GM23338 (cell line): ENCODE results near the gene ATG9A.

ENCODE experiments used
- CTCF ChIP-seq, 2 experiments: fragments of 200-600 bp in 1 of 2; sonication (generic) in 1 of 2; conservative IDR thresholded peaks; 2 replicates each; pipeline versions ENCODE4 v1.5.1 to v1.6.1; 2016 to 2017; ENCODE audit warnings: antibody characterized with exemption in 2 of 2, low read depth in 2 of 2, mild to moderate bottlenecking in 2 of 2, moderate library complexity in 1 of 2
- EZH2 ChIP-seq: fragments of 200-600 bp; sonication (generic); IDR thresholded peaks from one replicate; pipeline ENCODE4 v1.8.0; 2017; ENCODE audit warnings: antibody characterized with exemption, mild to moderate bottlenecking, low read depth; ENCODE audit not compliant: unreplicated experiment
- EZH2phosphoT487 ChIP-seq: fragments of 200-600 bp; sonication (generic); IDR thresholded peaks from one replicate; pipeline ENCODE4 v1.8.1; 2018; ENCODE audit warnings: antibody characterized with exemption; ENCODE audit not compliant: unreplicated experiment
- POLR2AphosphoS5 ChIP-seq: IDR thresholded peaks from 2 replicates; pipeline ENCODE4 v1.6.1; 2016; ENCODE audit warnings: antibody characterized with exemption, low read depth
- TF ChIP-seq, protein P1 (sequence below): fragments of 250-450 bp; sonication (Bioruptor Pico); IDR thresholded peaks from 2 replicates; pipeline ENCODE4 v1.5.0; 2020; ENCODE audit warnings: mild to moderate bottlenecking, moderate library complexity

DNA sequence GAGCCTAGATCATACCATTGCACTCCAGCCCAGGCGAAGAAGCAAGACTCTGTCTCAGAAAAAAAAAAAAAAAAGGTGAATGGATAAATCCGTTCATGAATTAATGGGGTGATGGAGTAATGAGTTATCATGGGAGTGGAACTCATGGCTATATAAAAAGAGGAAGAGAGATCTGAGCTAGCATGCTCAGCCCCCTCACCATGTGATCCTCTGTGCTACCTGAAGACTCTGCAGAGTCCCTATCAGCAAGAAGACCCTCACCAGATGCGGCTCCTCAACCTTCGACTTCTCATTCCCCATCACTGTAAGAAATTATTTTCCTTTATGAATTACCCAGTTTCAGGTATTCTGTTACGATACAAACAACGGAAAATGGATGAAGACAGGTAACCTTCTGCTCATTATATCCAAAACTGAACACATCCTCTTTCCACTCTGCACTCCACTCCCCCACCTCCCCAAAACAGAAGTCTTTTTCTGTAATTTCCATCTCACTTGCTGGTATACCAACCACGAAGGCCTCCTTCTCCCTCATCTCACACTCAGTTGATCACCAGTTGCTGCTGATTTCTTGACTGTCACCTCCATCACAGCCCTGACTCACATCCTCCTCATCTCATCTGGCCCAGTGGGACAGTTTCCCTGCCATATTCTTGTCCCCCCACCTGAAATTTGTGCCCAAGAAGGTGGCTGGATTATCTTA, 42.5 kb downstream of the ATG9A start:
- no peak for TF ChIP-seq EZH2phosphoT487
- TF ChIP-seq CTCF (conservative IDR thresholded peaks at IDR 0.05; ENCODE audit: low read depth in 2 of 2): no peak
- no peak for TF ChIP-seq EZH2
- TF ChIP-seq POLR2AphosphoS5: no peak
- TF ChIP-seq, protein P1, sequence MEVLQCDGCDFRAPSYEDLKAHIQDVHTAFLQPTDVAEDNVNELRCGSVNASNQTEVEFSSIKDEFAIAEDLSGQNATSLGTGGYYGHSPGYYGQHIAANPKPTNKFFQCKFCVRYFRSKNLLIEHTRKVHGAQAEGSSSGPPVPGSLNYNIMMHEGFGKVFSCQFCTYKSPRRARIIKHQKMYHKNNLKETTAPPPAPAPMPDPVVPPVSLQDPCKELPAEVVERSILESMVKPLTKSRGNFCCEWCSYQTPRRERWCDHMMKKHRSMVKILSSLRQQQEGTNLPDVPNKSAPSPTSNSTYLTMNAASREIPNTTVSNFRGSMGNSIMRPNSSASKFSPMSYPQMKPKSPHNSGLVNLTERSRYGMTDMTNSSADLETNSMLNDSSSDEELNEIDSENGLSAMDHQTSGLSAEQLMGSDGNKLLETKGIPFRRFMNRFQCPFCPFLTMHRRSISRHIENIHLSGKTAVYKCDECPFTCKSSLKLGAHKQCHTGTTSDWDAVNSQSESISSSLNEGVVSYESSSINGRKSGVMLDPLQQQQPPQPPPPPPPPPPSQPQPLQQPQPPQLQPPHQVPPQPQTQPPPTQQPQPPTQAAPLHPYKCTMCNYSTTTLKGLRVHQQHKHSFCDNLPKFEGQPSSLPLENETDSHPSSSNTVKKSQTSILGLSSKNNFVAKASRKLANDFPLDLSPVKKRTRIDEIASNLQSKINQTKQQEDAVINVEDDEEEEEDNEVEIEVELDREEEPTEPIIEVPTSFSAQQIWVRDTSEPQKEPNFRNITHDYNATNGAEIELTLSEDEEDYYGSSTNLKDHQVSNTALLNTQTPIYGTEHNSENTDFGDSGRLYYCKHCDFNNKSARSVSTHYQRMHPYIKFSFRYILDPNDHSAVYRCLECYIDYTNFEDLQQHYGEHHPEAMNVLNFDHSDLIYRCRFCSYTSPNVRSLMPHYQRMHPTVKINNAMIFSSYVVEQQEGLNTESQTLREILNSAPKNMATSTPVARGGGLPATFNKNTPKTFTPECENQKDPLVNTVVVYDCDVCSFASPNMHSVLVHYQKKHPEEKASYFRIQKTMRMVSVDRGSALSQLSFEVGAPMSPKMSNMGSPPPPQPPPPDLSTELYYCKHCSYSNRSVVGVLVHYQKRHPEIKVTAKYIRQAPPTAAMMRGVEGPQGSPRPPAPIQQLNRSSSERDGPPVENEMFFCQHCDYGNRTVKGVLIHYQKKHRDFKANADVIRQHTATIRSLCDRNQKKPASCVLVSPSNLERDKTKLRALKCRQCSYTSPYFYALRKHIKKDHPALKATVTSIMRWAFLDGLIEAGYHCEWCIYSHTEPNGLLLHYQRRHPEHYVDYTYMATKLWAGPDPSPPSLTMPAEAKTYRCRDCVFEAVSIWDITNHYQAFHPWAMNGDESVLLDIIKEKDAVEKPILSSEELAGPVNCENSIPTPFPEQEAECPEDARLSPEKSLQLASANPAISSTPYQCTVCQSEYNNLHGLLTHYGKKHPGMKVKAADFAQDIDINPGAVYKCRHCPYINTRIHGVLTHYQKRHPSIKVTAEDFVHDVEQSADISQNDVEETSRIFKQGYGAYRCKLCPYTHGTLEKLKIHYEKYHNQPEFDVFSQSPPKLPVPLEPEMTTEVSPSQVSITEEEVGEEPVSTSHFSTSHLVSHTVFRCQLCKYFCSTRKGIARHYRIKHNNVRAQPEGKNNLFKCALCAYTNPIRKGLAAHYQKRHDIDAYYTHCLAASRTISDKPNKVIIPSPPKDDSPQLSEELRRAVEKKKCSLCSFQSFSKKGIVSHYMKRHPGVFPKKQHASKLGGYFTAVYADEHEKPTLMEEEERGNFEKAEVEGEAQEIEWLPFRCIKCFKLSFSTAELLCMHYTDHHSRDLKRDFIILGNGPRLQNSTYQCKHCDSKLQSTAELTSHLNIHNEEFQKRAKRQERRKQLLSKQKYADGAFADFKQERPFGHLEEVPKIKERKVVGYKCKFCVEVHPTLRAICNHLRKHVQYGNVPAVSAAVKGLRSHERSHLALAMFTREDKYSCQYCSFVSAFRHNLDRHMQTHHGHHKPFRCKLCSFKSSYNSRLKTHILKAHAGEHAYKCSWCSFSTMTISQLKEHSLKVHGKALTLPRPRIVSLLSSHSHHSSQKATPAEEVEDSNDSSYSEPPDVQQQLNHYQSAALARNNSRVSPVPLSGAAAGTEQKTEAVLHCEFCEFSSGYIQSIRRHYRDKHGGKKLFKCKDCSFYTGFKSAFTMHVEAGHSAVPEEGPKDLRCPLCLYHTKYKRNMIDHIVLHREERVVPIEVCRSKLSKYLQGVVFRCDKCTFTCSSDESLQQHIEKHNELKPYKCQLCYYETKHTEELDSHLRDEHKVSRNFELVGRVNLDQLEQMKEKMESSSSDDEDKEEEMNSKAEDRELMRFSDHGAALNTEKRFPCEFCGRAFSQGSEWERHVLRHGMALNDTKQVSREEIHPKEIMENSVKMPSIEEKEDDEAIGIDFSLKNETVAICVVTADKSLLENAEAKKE (CRISPR knock-in tag): no peak
